Measurements from ENCODE around the gene SEMA4B.
A peak's percentile ranks its signal among the peaks of the same experiment; 100 is the strongest.

SEMA4B gene

DNA sequence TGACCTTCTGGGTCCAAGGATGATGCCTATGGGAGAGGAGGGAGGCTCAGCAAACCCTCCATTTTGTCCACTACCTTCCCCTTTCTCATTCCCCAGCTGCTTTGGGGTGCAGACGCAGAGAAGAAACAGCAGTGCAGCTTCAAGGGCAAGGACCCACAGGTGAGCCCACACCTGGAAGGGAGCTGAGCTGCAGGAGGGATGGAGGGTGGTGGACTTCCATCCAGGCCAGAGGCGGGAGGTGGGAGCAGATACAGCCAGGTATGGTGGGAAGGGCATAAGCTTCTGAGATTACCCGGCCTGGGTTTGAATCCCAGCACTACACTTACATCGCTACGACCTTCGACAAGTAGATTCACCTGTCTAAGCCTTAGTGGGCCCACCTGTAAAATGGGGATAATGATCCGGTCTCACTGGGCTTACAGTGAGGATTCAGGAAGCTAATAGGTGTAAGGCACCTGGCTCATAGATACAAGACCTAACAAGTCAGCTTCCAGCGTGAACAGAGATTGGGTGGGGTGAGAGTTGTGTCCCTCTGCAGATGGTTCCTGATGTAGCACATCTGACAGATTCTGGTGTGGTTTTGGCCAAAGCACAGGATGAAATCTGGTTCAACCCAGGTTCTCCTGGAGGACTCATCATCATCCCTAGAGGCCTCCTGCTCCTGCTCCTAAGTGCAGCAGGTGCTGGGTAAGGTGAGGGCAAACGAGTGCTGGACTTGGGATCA, 16.7 kb downstream of the SEMA4B start:
- no peak overlapping the region for H3K4me3 ChIP-seq (ENCODE audit: low read depth in 1 of 2, low read length in 1 of 2)
- TF ChIP-seq, protein P1, sequence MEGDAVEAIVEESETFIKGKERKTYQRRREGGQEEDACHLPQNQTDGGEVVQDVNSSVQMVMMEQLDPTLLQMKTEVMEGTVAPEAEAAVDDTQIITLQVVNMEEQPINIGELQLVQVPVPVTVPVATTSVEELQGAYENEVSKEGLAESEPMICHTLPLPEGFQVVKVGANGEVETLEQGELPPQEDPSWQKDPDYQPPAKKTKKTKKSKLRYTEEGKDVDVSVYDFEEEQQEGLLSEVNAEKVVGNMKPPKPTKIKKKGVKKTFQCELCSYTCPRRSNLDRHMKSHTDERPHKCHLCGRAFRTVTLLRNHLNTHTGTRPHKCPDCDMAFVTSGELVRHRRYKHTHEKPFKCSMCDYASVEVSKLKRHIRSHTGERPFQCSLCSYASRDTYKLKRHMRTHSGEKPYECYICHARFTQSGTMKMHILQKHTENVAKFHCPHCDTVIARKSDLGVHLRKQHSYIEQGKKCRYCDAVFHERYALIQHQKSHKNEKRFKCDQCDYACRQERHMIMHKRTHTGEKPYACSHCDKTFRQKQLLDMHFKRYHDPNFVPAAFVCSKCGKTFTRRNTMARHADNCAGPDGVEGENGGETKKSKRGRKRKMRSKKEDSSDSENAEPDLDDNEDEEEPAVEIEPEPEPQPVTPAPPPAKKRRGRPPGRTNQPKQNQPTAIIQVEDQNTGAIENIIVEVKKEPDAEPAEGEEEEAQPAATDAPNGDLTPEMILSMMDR (IDR thresholded peaks at IDR 0.05), result no peak
- no peak overlapping the region for H3K27ac ChIP-seq
- H3K4me1 ChIP-seq (ENCODE audit: control insufficient read depth in 1 of 2, insufficient read depth in 1 of 2, low read depth in 1 of 2, low read length in 1 of 2), result peaks cover 17 to 21% of the 10 kb centered on the region in 2 experiments
- H3K27me3 ChIP-seq, result no peaks in the 10 kb centered on the region
- H3K9me3 ChIP-seq, result no peaks in the 10 kb centered on the region
- H3K36me3 ChIP-seq, result peaks cover 70% of the 10 kb centered on the region

DNA sequence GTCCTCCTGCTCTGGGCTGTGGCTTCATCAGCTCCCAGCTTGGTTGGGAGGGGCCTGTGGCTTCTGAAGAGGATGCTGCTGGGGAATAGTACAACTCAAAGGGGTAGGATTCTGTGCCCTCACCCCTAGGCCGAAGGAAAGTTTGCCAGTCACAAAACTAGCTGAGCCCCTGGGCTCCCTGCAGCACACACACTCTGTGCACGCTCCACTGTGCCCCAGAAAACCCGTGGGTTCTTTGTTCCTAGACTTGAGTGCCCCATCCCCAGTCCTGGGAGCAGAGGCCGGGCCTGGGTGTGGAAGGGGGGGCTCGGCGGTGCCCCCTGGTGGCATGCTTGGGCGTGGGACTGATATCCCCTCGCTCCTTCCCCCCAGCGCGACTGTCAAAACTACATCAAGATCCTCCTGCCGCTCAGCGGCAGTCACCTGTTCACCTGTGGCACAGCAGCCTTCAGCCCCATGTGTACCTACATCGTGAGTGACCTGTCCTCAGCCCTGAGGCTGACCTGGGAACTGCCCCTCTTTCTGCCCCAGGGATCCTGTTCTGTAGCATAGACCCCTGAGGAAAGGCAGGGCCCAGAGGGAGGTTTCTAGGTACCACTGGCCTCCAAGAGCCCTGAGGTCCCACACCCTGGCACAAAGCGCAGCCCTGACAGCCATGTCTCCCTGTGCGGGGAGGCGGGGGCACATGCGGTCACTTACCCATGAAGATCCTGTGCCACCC, 18.5 kb downstream of the SEMA4B start:
- H3K9me3 ChIP-seq, result no peaks in the 10 kb centered on the region
- peaks cover 81% of the 10 kb centered on the region for H3K36me3 ChIP-seq
- no peak overlapping the region for H3K4me3 ChIP-seq (ENCODE audit: low read depth in 1 of 2, low read length in 1 of 2)
- no peaks in the 10 kb centered on the region for H3K27me3 ChIP-seq
- H3K4me1 ChIP-seq (ENCODE audit: control insufficient read depth in 1 of 2, insufficient read depth in 1 of 2, low read depth in 1 of 2, low read length in 1 of 2), result peaks cover 3 to 4% of the 10 kb centered on the region in 2 experiments
- no peak overlapping the region for H3K27ac ChIP-seq
- TF ChIP-seq, protein P1 (IDR thresholded peaks at IDR 0.05), result peak; percentile 55

DNA sequence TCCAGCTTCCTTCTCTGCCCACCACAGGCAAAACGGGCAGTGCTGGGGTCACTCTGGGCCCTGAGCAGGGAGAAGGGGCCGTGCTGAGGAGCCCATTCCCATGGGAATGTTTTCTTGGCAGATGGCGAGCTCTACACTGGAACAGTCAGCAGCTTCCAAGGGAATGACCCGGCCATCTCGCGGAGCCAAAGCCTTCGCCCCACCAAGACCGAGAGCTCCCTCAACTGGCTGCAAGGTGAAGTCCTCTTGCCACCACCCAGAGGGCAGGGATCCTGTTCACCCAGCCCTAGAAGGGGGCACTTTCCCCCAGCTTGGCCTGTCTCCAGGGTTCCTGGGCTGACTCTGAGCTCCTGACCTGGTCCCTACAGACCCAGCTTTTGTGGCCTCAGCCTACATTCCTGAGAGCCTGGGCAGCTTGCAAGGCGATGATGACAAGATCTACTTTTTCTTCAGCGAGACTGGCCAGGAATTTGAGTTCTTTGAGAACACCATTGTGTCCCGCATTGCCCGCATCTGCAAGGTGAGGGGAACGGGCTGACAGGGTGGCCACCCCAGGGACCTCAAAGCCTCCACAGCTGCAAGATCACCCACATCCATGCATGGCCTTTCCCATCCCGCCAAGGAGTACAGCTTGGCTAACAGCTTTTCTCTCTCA, 20.2 kb downstream of the SEMA4B start:
- Histone ChIP-seq H3K36me3 (peaks cover 94% of the 10 kb centered on the region), H3K4me1 (ENCODE audit: control insufficient read depth in 1 of 2, insufficient read depth in 1 of 2, low read depth in 1 of 2, low read length in 1 of 2) (no peaks in the 10 kb centered on the region), H3K4me3 (ENCODE audit: low read depth in 1 of 2, low read length in 1 of 2) (no peak overlapping the region), H3K9me3 (no peaks in the 10 kb centered on the region), H3K27me3 (no peaks in the 10 kb centered on the region), H3K27ac (no peak overlapping the region)
- TF ChIP-seq, protein P1 (IDR thresholded peaks at IDR 0.05), result no peak

DNA sequence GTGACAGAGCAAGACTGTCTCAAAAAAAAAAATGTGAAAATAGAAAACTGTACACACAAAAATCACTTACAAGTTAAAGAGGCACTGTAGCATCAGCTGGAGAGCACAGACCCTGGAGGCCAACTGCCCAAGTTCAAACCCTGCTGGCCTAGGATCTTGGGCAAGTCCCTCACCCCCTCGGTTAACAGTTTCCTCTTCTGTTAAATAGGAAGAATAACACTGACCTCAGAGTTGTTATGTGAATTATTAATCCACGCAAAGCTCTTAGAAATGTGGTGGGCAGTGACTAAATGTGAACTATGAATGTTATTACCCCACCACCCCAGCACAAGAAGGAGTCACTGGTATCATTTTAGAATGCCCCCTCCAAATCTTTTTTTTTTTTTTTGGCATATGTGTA, 21.4 kb downstream of the SEMA4B start:
- peaks cover 99% of the 10 kb centered on the region for H3K36me3 ChIP-seq
- H3K27me3 ChIP-seq, result no peaks in the 10 kb centered on the region
- no peak overlapping the region for H3K4me3 ChIP-seq (ENCODE audit: low read depth in 1 of 2, low read length in 1 of 2)
- TF ChIP-seq, protein P1 (IDR thresholded peaks at IDR 0.05), result no peak
- no peak overlapping the region for H3K27ac ChIP-seq
- H3K4me1 ChIP-seq (ENCODE audit: control insufficient read depth in 1 of 2, insufficient read depth in 1 of 2, low read depth in 1 of 2, low read length in 1 of 2), result no peaks in the 10 kb centered on the region
- H3K9me3 ChIP-seq, result no peaks in the 10 kb centered on the region

DNA sequence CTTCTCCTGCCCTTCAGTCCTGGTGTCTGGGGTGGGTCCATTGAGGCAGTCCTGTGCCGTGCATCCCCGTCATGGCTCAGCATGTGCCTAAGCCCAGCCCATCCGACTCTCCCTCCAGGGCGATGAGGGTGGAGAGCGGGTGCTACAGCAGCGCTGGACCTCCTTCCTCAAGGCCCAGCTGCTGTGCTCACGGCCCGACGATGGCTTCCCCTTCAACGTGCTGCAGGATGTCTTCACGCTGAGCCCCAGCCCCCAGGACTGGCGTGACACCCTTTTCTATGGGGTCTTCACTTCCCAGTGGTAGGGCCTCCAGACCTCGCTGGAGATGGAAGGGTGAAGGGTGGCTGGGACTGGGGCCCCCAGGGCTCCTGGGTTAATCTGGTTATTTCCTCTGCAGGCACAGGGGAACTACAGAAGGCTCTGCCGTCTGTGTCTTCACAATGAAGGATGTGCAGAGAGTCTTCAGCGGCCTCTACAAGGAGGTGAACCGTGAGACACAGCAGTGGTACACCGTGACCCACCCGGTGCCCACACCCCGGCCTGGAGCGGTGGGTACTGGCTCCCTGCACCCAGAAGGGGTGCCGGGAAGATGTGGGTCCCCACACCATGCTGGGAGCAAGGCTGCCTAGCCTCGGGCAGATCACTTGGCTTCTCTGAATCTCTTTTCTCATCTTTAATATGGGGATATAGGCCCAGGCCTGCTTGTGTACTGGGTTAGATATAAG, 22.5 kb downstream of the SEMA4B start:
- Histone ChIP-seq H3K9me3 (no peaks in the 10 kb centered on the region), H3K4me3 (ENCODE audit: low read depth in 1 of 2, low read length in 1 of 2) (no peak overlapping the region), H3K4me1 (ENCODE audit: control insufficient read depth in 1 of 2, insufficient read depth in 1 of 2, low read depth in 1 of 2, low read length in 1 of 2) (no peaks in the 10 kb centered on the region), H3K27ac (no peak overlapping the region), H3K27me3 (no peaks in the 10 kb centered on the region), H3K36me3 (peaks cover 99% of the 10 kb centered on the region)
- TF ChIP-seq, protein P1 (IDR thresholded peaks at IDR 0.05), result no peak
